HG02571 (cell line): ENCODE data around the gene LYRM7.
"Not testable (repeated sequence)": the region's sequence is repeated elsewhere in the genome, so short reads cannot be mapped to it uniquely, and the experiment has no call there.

Experiments
- ATAC-seq: cut with Tn5 transposase; IDR thresholded peaks from one replicate; pipeline ENCODE4 v1.9.1; 2021; ENCODE audit warnings: mild to moderate bottlenecking, moderate library complexity; ENCODE audit not compliant: unreplicated experiment

The LYRM7 gene

DNA sequence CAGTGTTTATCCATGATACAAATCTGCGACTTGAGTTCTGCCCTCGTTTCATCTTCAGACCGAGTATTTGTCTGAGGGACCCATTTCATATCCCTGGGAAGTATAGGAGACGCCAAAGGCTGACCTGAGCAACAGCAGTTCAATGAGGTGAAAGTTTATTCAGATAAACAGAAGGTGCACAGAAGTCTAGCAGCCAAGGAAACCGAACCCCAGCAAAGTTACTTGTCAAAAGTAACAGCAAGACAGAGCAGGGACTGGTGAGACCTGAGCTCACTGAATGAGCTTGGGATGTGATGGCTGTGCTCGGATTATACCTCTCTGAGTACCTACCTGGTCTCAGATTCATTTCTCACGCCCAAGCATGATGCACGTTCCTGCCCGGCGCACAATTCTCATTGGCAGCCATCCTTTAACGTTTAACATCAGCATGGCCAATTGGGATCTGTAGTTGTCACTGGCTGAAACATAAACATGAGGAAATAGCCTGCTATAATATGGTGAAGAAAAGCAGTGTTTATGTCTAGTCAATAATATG is 599 bp downstream of the LYRM7 start:
- no peak for ATAC-seq

DNA sequence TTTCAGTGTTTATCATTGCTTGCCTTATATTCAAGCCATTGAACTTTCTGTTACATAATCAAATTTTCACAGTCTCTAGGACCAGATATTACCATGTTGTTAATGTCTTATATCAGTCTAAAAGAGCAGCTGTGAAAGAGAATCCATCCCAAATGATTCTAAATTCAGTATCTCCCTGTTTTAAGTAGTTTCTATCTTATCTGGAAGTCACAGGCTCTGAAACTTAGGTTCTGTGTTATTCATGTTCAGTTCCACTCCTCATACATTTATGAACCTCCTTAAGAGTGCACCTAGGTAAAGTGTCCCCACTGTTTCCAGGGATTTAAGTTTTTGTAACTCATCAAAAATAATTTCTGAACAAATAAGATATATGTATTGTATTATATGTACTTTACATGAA is 9.7 kb downstream of the LYRM7 start:
- no peak for ATAC-seq

DNA sequence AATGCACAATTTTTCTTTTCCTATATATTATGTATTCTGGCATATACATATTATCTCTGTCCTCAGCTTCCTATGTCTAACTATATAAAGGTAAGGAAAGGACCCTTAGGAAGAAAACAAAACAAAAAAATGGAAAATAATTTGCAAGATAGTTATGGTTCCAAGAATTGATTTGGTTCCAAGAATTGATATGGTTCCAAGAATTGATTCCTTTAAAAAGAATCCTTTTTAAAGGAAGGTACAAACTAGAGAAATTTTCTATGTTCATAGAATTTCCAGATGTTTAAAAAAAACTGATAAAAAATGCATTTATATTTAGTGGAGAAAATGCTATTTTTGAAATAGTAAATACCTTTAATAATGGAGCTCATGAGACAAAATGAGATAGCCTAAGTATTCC is 12.1 kb downstream of the LYRM7 start:
- no peak for ATAC-seq

GRCh38 chr5:131185523-131186104 is 14.9 kb downstream of the LYRM7 start:
- ATAC-seq, result no peak

- ATAC-seq, result no peak
Observed at GRCh38 chr5:131186561-131187256, 16.0 kb downstream of the LYRM7 start.

DNA sequence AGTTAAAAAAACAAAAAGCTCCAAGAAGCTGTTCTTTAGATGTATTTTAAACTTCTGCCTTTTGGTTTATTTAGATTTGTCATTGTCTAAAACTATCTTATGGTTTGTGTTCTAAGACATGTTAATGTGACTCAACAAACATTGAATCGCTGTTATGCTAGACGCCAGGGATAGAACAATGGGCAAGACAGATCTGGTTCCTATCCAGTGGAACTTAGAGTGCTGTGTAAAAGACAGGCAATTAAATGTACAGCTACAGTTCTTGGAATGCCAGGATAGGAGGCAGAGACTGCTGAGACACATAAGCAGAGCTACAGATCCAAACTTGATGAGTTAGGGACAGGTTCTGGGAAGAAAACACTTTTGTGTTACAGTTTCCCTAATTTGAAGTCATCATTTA is 22.4 kb downstream of the LYRM7 start:
- ATAC-seq, result no peak

DNA sequence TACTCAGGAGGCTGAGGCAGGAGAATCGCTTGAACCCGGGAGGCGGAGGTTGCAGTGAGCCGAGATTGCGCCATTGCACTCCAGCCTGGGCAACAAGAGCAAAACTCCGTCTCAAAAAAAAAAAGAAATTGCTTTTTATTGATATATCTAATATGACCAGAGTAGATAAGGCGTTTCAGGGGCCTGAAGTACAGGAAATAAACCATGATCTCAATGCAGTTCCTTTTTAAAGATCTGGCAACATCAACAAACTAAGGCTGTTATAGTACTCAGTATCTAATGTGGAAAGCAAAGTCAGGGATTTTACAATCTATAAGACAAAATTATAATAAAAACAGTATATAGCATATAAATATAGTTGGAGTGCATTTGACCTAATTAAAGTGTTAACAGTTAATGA is 23.2 kb downstream of the LYRM7 start:
- ATAC-seq, result not testable (repeated sequence)

DNA sequence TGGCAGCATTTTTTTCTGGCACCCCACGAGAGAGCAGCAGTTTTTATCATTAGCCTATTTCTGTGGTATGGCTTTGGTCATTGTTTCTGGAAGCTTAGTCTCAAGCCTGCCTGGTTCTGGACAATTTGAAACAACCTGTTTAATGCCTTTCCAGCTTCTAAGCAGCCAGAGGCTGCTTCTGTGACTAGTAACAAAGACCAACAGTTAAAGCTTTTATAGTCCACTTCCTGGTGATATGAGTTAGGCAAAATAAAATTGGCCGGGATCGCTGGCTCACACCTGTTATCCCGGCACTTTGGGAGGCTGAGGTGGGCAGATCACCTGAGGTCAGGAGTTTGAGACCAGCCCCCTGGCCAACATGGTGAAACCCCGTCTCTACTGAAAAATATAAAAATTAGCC is 24.0 kb downstream of the LYRM7 start:
- no peak for ATAC-seq

DNA sequence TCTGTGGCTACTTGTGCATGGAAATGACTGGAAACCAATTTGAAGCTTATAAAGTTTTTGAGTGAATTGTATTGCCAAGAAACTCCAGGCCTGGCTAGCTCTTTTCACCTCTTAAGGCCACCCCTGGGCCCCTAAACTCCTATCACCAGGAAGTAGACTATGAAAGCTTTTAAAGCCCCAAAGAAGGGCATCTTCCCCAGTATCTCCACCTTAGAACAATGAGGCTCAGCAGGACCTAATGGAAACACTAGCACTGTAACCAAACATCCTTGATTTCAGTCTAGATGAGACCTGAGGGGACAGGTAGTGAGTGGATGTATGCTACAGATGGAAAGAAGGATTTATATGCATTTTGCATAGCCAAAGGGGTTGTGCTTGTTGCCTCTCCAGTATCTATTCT is 25.0 kb downstream of the LYRM7 start:
- ATAC-seq, result no peak

DNA sequence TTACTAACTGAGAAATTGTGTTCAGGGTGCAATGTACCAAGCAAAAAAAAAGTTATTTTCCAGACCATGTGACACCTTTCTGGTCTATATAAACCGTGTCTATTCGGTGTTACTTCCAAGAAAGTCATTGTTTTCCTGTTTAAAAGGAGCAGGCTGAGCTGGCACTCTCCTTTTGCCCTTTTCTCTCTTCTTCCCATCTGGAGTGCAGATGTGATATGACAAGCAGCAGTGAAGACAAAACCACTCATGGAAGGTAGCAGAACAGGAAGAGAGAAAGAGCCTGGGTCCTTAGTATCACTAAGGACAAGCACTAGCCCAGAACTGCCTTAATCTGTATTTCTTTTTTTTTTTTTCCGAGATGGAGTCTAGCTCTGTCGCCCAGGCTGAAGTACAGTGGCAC is 25.6 kb downstream of the LYRM7 start:
- no peak for ATAC-seq

DNA sequence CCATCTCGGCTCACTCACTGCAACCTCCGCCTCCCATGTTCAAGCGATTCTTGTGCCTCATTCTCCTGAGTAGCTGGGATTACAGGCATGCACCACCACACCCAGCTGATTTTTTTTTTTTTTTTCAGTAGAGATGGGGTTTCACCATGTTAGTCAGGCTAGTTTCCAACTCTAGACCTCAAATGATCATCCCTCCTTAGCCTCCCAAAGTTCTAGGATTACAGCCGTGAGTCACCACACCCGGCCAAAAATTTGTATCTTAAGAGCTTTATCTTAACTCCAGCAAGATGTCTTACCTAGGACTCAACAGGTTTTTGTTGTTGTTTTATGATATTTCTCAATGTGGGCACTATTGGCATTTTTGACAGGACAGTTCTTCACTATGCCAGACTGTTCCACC is 27.9 kb downstream of the LYRM7 start:
- ATAC-seq, result no peak

DNA sequence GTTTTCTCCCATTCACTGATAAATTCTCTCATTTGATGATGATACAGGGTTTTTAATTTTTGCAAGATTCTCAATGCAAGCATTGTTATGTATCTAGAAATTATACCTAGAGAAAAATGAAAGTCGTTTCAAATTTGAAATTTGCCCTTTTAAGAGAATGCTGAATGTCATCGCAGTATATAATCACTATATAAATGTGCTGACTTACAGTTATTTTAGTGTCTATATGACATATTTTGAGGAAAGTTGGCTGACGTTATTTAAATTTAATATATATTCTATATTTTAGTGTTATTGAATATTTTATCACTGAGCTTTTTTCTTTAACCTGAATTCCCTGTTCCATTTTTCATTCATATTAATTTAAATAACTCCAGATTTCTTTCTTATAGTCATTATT is 29.8 kb downstream of the LYRM7 start:
- no peak for ATAC-seq

DNA sequence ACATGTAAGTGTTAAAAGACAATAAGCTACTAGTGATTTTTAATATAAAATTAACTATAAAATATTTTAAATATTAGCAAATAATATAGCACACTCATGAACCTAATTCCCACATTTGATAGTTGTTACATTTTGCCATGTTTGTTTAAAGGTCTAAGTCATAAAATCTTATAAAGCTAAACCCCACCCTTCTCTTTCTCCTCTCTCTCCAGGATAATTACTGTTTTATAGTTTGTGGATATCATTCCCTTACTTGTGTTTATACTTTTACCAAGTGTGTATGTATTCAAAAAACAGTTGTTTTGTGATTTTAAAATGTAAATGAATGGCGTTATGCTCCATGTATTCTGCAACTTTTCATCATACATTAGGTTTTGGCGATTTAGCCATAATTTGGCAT is 34.2 kb downstream of the LYRM7 start:
- ATAC-seq, result no peak

DNA sequence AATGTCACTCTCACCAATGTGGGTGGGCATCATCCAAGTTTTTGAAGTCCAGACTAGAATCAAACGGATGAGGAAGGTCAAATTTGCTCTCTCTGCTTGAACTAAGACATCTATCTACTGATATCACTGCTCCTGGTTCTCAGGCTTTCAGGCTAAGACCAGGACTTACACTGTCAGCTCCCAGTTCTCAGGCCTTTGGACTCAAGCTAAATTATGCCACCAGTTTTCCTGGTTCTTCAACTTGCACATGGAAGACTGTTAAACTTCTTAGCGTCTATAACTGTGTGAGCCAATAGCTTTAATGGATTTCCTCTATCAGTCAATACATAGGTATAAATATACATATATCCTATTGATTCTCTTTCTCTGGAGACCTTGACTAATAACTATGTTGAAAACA is 35.3 kb downstream of the LYRM7 start:
- no peak for ATAC-seq

DNA sequence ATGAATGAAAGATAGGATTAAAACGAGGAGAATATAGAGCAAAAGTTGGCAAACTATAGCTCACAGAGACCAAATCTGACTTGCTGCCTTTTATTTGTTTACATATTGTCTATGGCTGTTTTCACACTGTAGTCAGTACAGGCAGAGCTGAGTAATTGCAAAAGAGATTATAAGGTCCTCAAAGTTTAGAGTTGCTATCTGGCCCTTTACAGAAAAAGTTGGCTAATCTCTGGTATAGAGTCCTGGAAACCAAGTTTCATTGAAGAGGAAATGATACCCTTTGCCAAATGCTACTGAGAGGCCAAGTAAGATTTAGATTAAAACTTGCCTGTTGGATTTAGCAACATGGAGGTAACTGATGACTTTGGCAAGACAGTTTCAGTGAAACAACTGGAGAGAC is 36.0 kb downstream of the LYRM7 start:
- ATAC-seq, result no peak

GRCh38 chr5:131209175-131209505 is 38.4 kb downstream of the LYRM7 start:
- no peak for ATAC-seq

DNA sequence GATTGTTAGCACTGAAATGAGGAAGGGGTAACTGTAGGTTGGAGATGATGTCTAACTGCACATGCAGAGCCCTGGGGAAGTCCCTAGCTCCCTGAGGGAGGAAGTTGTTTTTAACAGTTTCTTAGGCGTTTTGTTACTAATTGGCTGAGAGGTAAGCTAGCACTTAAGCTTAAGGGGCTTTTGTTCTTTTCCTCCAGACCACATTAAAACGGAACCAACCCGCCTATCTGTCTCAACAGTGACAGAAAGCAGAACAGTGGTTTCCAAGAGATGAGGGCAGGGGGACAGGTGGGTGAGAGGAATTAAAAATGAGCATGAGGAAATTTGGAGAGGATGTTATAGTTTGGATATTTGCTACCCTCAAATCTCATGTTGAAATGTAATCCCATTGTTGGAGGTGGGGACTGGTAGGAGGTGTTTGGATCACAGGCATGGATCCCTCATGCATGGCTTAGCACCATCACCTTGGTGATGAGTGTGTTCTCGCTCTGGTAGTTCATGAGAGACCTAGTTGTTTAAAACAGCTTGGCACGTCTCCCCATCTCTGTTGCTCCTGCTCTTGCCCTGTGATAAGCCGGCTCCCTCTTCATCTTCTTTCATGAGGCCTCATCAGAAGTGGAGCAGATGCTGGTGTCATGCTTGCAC is 38.9 kb downstream of the LYRM7 start:
- ATAC-seq, result peak; percentile 88

DNA sequence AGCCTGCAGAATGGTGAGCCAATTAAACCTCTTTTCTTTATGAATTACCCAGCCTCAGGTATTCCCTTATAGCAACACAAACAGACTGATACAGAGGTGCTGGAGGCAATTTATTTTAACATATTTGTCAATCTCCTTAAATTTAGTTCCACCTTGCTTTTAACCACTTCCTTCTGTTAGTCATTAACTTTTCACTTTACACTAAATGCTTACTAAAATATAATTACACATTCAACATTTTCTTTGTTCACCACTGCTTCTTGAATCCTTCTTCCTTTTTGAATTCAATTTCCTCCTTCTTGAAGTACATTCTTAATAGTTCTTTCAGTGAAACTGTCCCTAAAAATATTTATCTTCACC is 39.4 kb downstream of the LYRM7 start:
- no peak for ATAC-seq

GRCh38 chr5:131211669-131212068 is 40.9 kb downstream of the LYRM7 start:
- ATAC-seq, result no peak

DNA sequence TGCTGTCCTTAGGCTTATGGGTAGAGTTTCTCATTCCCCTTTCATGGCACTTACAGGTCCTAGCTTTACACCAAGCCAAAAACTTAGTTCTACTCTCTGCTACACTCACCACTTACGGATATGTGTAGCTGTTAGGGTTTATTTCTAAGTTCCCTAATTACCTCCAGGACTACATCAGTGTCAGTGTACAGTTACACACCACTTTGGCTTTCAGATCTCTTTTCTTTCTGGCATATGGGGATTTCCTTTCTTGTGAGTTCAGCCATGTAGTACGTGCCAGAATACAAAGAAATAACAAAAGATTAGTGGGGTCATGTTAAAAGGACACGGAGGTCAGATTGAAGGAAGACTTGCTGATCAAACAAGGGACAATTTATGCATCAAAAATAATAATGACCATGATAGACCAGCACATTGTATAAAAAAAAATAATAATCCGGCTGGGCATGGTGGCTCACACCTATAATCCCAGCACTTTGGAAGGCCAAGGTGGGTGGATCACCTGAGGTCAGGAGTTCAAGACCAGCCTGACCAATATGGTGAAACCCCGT is 41.8 kb downstream of the LYRM7 start:
- peak; percentile 43 for ATAC-seq

DNA sequence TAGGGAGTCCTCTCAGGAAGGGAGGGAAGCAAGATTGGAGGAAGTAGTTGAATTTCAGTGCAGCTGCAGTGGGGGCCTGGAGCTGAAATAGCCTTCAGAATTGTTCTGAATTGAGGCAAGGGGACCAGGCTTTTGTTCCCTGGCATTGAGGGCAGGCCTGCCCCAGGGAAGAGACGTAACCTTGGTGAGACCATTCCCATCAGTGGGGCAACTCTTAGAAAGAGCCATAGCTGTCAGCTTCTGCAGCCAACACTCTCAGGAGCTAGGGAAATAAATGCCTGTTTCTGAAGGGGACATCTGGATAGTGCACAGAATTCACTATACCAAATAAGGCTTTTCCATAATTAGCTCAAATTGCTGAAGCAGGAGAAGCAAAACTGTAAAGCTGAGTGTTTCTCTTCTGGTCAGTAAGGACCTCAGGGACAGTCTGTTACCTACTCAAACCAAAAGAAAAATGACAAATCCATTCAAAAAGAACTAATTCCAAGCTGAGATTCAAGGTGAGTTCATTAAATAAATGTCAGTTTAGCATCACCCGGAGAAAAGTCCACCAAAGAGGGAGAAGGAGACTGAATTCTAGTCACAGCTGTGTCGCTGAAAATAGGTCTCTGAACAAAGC is 44.0 kb downstream of the LYRM7 start:
- ATAC-seq, result no peak

DNA sequence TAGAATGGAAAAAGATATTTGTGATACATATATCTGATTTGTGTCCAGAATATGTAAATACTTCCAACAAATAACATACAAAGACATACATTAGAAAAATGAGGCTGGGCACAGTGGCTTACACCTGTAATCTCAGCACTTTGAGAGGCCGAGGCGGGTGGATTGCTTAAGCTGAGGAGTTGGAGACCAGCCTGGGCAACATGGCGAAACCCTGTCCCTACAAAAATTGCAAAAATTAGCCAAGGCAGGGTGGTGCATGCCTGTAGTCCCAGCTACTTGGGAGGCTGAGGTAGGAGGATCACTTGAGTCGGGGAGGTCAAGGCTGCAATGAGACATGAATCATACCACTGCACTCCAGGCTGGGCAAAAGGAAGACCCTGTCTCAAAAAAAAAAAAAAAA is 47.0 kb downstream of the LYRM7 start:
- no peak for ATAC-seq
